GM19468 (cell line): ENCODE measurements around the gene SDHC.

Experiments used
- ATAC-seq: cut with Tn5 transposase; IDR thresholded peaks from one replicate; pipeline ENCODE4 v1.9.1; 2021; ENCODE audit warnings: mild to moderate bottlenecking, moderate library complexity, moderate number of reproducible peaks; ENCODE audit not compliant: unreplicated experiment; ENCODE audit errors: extremely low read depth

SDHC gene, protein sequence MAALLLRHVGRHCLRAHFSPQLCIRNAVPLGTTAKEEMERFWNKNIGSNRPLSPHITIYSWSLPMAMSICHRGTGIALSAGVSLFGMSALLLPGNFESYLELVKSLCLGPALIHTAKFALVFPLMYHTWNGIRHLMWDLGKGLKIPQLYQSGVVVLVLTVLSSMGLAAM

DNA sequence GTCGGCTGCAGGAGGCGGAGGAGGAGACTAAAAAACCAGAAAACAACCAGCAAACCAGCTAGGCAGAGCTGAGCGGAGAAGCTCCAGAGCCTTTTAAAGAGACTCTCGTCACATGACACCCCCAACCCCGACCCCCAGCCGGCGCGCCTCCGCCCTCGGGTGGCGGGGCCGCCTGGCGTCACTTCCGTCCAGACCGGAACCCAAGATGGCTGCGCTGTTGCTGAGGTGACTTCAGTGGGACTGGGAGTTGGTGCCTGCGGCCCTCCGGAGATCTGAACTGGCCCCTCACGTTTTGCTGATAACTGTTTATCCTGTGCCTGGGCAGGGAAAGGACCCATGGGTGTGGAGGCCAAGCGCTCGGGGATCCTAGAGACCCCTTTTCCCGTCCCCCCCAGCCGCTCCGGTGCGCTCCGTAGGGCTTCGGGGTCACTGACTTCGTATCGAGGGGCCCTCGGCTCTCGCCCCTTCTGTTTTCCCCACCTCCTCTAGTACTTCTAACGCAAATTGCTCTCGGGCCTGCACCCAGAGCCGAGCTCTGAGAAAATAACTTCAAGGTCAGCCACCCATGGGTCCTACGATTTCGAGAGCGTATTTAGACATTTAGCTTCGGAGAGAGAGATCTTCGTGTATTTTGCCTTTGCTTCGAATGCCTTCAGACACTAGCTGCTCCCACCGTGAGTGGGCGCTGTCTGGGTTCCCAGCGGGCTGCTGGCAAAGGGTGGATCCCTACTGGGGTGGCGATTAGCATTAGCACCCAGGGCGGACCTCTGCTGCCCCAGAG, at the start of gene SDHC:
Gene SDHC, plus strand, starts transcription at position 181 of the 781 bp plus-strand sequence. Its CDS starts 25 bp downstream, at position 206.
- ATAC-seq = peak; percentile 80

DNA sequence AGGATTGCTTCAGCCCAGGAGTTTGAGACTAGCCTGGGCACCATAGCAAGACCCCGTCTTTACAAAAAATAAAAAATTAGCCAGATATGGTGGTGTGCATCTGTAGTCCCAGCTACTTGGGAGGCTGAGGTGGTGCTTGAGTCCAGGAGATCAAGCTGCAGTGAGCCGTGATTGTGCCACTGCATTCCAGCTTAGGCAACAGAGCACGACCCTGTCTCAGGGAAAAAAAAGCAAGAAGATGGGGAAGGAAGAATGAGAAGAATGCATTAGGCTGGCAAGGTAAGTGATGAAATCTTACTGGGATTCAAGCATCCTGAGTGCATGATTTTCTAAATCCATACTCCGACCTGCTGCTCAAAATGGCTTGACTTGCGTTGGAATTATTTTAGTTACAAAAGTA, 48.9 kb upstream of the SDHC start:
- no peak for ATAC-seq

GRCh38 chr1:161266202-161266601, 48.0 kb upstream of the SDHC start:
- ATAC-seq = no peak

GRCh38 chr1:161266836-161267235, 47.3 kb upstream of the SDHC start:
- ATAC-seq = no peak

DNA sequence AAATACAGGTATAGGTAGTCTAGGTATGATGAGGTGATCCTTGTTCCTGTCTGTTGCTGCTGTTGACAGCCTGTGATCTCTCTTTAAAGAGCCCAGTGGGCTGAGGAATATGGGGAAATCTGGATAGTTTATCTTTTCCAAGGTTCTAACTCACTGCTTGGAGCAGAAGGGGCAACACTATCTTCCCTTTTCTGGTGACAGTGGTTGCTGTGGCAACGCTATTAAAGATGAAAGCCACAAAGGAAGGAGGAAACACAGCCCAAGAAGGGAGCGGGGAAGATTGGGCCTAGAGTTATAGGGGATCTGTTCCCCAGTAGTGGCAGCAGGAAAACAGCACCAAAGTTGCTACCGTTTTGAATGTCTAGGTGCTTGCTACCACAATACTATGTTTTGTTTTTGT, 46.9 kb upstream of the SDHC start:
- ATAC-seq = no peak

GRCh38 chr1:161273402-161273801, 40.8 kb upstream of the SDHC start:
- no peak for ATAC-seq

DNA sequence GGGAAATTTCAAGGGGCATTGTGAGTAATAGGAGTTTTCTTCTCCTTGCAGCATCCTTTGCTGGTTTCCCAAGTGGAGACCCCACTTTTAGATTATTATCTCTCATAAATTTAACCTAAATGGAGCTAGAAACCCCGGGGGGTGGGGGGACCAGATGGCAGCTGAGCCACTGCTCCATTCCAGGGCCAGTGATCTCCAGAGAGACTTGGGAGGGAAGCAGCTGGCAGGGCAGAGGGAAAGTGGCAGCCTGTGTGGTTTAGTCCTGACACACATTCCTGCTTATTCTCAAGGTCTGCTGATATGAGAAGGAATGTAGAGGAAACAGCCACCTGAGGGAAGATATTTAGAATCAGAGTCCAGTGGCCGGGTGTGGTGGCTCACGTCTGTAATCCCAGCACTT, 39.3 kb upstream of the SDHC start:
- no peak for ATAC-seq

DNA sequence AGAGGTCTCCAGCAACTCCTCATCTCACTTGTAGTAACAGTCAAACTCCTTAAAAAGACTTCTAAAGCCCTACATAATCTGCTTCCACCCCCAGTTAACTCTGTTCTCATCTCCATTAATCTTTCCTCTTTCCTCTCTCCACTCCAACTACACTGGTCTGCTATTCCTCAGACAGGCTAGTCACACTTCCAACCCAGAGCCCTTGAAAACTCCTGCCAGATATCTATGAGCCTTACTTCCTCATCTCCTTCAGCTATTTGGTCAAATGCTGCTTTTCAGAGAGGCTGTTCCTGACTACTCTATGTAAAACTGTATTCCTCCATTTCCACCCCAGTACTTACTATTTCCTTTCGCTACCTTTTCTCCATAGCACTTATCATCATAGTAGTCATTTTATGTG, 31.2 kb upstream of the SDHC start:
- no peak for ATAC-seq

- ATAC-seq = no peak
Observed at GRCh38 chr1:161285113-161285512, 29.1 kb upstream of the SDHC start.

- ATAC-seq = no peak
Observed at GRCh38 chr1:161285521-161285920, 28.7 kb upstream of the SDHC start.

DNA sequence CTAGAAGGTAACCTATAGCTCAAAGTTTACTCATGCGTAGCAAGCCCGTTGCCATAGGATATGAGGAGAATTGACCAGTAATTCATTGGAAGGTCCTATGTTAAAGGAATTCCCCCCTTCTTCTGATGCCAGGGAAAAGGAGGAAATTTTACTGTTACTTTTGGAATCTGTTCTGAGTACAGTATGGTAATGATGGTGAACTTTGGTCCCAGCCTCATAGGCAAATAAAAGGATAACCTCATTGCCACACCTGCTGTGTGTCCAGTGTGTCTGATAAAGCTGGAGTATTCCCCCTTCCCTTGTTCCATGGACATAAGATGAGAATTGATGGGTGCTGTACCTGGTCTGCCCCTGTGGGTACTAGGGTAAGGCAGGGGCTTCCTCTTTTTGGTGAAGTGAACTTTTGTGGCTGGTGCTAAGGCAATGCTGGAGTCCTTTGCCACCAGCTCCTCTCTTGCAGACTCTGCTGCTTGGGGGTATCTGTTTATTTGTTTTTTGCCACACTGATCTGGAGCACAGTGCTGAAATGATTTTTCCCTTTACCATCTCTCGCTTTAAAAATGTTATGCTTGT, 26.6 kb upstream of the SDHC start:
- ATAC-seq = no peak

- ATAC-seq = no peak
Observed at GRCh38 chr1:161290779-161291178, 23.4 kb upstream of the SDHC start.

DNA sequence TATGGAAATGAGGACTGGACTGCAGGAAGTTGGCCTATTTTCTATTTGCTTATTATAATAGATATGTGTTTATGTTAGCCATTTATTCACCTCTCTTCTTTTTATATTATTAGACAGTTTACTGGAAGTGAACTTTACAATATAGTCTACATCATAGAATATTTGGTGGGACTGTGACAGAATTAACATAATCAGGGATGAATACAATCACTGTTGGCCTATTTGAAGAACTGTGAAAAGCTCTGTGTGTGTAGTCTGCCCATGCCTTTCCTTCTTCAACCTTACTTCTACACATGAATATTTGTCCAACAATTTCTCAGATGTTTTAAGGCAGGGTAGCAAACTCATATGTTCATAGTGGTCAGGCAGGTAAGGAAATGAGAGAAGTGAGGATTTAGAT, 16.8 kb upstream of the SDHC start:
- no peak for ATAC-seq

DNA sequence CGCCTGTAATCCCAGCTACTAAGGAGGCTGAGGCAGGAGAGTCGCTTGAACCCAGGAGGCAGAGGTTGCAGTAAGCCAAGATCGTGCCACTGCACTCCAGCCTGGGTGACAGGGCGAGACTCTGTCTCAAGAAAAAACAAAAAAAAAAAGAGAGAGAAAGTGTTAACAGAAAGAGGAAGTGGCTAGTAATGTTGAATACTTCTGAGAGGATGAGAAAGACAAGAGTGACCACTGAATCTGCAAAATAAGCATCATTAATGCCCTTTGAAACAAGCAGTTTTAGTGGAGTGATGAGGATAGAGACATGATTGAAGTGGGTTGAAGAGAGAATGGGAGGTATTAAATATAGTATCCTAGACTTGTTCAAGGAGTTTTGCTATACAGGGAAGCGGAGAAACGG, 16.1 kb upstream of the SDHC start:
- ATAC-seq = no peak

DNA sequence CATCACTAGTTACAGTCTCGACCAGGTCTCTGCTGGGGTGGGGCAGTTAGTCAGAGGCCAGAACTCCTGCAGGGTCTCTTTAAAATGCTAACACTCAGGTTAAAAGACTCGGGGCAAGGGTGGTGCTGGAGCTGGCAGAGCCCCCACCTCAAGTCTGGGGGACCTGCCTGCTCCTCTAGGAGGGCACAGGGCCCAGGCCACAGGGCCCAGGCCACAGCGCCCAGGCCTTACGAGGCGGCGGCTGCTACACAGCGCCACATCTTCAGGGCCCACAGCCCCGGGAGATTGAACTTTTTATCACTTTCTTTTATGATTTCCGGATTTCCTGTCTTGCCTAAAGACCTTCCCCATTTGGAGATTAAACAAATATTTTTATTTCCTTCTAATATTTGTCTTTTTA, 14.8 kb upstream of the SDHC start:
- no peak for ATAC-seq

GRCh38 chr1:161300478-161300877, 13.7 kb upstream of the SDHC start:
- ATAC-seq = no peak

DNA sequence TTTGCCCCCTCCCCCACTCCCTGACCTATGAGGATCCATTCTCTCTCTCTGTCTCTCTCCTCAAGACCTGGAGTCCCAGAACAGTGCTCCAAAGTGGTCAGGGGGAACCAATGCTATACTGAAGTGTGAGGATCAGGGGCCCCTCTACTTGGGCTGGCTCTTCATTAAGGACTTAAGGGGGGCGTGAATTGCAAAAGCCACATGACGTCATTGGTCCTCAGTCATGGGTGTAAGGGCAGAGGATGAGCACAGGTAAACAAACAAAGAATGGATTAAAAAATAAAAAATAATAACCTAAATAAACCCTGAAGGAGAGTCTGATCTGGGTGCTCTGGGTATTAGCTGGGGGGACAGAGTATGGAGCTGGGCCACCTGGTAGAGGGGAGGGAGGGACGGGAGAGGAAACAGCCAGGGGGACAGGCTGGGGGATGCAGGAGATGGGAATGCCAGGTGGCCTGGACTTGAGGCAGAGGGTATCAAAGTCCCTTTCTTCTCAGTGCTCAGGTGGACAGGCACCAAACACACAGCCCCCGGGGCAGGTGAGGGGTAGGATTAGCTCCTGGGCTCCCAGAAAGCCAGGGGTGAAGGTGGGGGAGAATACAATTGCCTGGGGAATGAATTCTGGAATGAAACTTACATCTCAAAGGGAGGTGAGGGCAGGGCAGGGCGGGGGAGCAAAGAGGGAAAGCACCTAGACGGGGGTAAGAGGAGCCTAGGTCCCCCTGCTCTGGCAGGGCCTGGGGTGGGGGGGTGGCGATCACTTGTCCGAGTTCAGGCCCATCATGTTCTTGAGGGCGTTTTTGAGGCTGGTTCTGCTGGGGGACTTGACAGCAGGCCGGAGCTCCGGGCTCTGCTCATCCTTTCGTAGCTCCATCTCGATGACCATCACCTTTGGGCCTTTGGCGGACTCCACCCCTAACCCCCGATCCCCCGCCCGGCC, 9.0 kb upstream of the SDHC start:
- no peak for ATAC-seq

GRCh38 chr1:161305867-161306519, 8.2 kb upstream of the SDHC start:
- ATAC-seq = no peak

DNA sequence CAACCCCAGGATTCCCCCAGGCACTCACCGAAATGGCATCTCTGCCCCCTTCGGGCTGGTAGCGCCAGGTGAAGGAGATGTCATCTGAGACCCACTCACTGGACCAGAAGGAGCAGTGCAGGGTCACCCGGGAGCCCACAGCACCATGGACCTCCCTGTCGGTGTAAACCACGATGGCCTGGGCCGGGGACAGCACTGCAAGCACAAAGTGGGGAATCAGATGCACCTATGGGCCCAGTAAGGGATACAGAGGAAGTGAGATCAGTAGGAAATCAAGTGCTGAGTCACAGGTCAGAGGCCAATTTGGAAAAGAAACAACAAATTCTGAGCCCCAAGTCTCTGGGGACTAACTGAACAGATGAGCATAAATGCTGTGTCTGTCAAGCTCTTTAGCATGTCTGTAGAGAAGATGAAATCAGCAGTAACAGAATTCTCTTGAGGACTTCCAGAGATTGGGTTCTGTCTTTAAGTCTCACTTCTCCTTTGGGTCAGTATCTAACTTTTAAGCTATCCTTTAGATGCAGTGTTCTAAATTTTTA, 6.9 kb upstream of the SDHC start:
- no peak for ATAC-seq
